HG02759 (cell line): Measurements from ENCODE around the gene SCAMP2.

Experiments used
- ATAC-seq: cut with Tn5 transposase; IDR thresholded peaks from one replicate; pipeline ENCODE4 v1.9.1; 2021; ENCODE audit warnings: mild to moderate bottlenecking, moderate library complexity; ENCODE audit not compliant: unreplicated experiment

Gene SCAMP2

GRCh38 chr15:74799856-74800558 lies 73.2 kb downstream of the SCAMP2 start:
- ATAC-seq: peak; percentile 73

DNA sequence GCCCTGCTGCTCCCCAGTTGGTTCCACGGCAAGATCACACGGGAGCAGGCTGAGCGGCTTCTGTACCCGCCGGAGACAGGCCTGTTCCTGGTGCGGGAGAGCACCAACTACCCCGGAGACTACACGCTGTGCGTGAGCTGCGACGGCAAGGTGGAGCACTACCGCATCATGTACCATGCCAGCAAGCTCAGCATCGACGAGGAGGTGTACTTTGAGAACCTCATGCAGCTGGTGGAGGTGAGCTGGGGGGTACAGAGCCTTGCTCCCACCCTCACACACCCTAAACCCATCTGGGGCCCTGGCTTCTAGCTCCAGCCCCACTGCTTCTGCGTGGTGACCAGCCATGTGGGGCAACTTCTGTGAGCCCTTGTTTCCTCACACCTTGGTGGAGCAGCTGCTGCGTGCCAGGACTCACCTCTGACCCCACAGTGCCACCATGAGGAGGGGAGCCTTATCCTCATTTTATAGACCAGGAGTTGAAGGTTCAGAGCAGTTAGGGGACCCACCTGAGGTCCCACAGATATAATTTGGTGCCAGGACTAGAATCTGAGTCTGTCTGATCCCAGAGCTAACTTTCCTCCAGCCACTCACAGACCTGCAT lies 73.8 kb downstream of the SCAMP2 start:
- no peak for ATAC-seq

- ATAC-seq: no peak
Measured at GRCh38 chr15:74798388-74799254, 74.5 kb downstream of the SCAMP2 start.

DNA sequence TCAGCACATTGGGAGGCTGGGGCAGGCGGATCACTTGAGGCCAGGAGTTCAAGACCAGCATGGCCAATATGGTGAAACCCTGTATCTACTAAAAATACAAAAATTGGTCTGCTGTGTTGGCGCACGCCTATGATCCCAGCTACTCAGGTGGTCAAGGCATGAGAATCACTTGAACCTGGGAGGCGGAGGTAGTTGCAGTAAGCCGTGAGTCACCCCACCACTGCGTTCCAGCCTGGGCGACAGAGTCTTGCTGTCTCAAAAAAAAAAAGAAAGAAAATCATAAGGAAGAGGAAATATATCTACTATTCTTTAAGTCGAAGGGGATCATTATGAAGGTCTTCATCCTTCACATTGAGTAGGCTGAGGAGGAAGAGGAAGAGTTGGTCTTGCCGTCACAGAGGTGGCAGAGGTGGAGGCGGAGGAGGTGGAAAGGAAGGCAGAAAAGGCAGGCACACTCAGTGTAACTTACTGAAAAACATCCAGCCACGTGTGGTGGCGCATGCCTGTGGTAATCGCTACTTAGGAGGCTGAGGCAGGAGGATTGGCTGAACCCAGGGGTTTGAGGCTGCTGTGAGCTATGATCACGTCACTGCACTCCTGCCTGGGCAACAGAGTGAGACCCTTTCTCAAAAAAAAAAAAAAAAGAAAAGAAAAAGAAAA lies 77.1 kb downstream of the SCAMP2 start:
- no peak for ATAC-seq

GRCh38 chr15:74794970-74795349 lies 78.2 kb downstream of the SCAMP2 start:
- no peak for ATAC-seq

DNA sequence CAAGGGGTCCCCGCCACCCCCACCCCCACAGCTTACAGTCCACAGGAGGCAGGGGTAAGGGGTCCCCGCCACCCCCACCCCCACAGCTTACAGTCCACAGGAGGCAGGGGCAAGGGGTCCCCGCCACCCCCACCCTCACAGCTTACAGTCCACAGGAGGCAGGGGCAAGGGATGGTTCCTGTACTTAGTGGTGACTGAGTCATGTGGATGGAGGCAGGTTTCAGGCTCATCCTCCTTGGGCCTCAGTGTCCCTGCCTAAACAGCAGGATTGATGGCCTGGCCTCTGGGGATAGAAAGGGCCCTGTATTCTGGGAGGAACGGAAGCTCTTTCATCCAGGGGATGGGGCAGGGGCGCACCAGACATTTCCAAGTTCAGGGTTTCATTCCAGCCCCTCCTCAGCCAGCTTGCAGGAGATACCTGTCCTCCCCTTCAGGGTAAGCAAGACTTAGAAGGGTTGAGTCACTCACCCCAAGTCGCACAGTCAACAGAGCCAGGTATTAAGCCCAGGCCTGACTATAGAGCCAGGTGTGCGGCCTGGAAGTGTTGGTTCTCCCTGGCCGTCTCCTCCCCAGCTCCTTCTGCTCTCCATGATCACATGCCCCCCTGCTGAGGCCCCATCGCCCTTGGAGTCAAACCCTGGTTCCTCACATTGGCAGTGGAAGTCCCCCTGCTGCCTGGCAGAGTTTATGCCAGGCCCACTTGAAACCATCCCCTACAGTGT lies 78.8 kb downstream of the SCAMP2 start:
- no peak for ATAC-seq
